Neutrophil (primary cell): ENCODE data around the gene TLE3.

Experiments used
- H3K27ac ChIP-seq: fragments of 200-600 bp; sonication (generic); 2 replicates; pipeline ENCODE4 v1.5.1; 2016; ENCODE audit warnings: mild to moderate bottlenecking, moderate library complexity
- H3K27me3 ChIP-seq: fragments of 200-600 bp; sonication (generic); 2 replicates; pipeline ENCODE4 v1.6.0; 2016; ENCODE audit warnings: mild to moderate bottlenecking
- H3K36me3 ChIP-seq: fragments of 200-600 bp; sonication (generic); 2 replicates; pipeline ENCODE4 v1.5.1; 2017
- H3K4me1 ChIP-seq, 2 experiments: fragments of 200-600 bp in 1 of 2; sonication (generic) in 1 of 2; 1 replicate in 1 of 2; 2 replicates in 1 of 2; pipeline versions ENCODE4 v1.5.1 to v1.6.1; 2013 to 2016; ENCODE audit warnings: low read depth in 1 of 2, low read length in 1 of 2, mild to moderate bottlenecking in 1 of 2, moderate library complexity in 1 of 2; ENCODE audit not compliant: control insufficient read depth in 1 of 2, insufficient read depth in 1 of 2
- H3K4me3 ChIP-seq, 2 experiments: fragments of 200-600 bp in 1 of 2; sonication (generic) in 1 of 2; 1 replicate in 1 of 2; 2 replicates in 1 of 2; pipeline ENCODE4 v1.5.1; 2013 to 2016; ENCODE audit warnings: low read depth in 1 of 2, low read length in 1 of 2, mild to moderate bottlenecking in 1 of 2, moderate library complexity in 1 of 2
- H3K9me3 ChIP-seq: fragments of 200-600 bp; sonication (generic); 2 replicates; pipeline ENCODE4 v1.5.1; 2016
- TF ChIP-seq, protein P1 (sequence below): fragments of 200-600 bp; sonication (generic); IDR thresholded peaks from 2 replicates; pipeline ENCODE4 v1.5.1; 2016; ENCODE audit warnings: antibody characterized with exemption

TLE3 gene

DNA sequence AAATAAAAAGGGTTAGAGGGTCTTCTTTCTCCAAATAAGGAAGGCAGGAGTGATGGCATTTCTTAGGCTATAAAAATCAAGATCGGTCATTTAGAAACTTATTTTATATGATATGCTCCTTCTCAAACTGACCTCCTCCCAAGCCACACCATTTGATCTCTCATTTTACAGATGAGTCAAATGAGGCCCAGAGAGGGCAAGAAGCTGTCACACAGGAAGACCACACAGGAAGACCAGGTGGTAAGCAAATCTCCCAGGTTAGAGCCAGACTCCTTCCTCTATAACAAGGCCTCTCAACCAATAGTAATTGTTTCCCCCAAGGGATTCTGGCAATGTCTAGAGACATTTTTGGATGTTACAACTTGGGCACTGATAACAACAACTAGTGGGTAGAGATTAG, 13.8 kb downstream of the TLE3 start:
- H3K9me3 ChIP-seq: no peaks in the 10 kb centered on the region
- H3K27ac ChIP-seq: no peak overlapping the region
- H3K4me3 ChIP-seq: no peak overlapping the region
- H3K36me3 ChIP-seq: peaks cover 95% of the 10 kb centered on the region
- H3K4me1 ChIP-seq: peaks cover 43 to 45% of the 10 kb centered on the region in 2 experiments
- TF ChIP-seq, protein P1, sequence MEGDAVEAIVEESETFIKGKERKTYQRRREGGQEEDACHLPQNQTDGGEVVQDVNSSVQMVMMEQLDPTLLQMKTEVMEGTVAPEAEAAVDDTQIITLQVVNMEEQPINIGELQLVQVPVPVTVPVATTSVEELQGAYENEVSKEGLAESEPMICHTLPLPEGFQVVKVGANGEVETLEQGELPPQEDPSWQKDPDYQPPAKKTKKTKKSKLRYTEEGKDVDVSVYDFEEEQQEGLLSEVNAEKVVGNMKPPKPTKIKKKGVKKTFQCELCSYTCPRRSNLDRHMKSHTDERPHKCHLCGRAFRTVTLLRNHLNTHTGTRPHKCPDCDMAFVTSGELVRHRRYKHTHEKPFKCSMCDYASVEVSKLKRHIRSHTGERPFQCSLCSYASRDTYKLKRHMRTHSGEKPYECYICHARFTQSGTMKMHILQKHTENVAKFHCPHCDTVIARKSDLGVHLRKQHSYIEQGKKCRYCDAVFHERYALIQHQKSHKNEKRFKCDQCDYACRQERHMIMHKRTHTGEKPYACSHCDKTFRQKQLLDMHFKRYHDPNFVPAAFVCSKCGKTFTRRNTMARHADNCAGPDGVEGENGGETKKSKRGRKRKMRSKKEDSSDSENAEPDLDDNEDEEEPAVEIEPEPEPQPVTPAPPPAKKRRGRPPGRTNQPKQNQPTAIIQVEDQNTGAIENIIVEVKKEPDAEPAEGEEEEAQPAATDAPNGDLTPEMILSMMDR: no peak
- no peaks in the 10 kb centered on the region for H3K27me3 ChIP-seq

DNA sequence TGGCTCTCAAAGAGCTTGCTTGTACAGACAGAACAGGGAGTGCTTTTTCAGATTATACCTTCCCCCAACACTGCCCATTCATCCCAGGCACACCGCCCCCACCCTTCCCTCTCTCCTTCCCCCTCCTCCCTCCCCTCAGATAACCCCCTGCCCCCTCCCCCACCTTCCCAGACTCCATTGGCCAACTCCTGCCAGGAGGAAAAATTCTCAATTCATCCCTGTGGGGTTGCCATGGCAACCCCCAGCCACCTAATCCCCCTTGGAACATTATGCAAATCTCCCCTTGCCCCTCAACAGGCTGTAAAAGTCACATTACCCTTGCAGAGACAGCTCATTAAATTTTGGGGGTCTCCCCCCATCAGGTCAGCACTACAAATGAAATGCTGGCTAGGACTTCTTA, 14.3 kb downstream of the TLE3 start:
- Histone ChIP-seq H3K4me1 (peaks cover 38 to 44% of the 10 kb centered on the region in 2 experiments), H3K36me3 (peaks cover 95% of the 10 kb centered on the region), H3K27me3 (no peaks in the 10 kb centered on the region), H3K9me3 (no peaks in the 10 kb centered on the region), H3K27ac (no peak overlapping the region), H3K4me3 (no peak overlapping the region)
- TF ChIP-seq, protein P1: no peak

DNA sequence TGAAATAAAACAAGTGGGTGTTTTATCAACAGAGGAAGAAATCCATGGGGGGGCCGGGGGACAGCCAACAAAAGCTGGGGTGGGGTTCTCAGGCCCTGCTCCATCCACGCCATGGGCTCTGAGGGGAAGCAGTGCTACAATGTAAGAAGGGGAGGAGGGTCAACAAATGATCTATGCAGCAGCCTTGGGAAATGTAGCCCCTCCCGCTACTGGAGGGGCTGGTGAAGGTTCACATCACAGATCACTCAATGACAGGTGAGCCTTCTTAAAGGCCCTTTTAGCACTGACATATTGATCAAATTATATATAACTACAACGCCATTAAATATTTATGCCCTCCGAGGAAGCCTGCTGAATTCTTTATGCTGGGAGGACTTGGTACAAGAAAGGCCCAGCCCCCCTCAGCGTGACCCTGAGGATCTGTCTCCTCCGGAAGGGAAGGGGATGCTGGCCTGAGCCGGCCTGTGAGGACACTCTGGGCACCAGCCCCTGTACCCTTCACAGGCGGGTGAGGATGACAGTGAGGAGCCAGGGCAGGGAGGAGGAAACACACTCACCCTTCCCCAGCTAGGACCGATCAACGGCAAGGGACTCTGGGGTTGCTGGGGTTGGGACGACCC, 15.3 kb downstream of the TLE3 start:
- Histone ChIP-seq H3K27ac (no peak overlapping the region), H3K9me3 (no peaks in the 10 kb centered on the region), H3K4me1 (peaks cover 29 to 36% of the 10 kb centered on the region in 2 experiments), H3K36me3 (peaks cover 95% of the 10 kb centered on the region), H3K4me3 (no peak overlapping the region), H3K27me3 (no peaks in the 10 kb centered on the region)
- TF ChIP-seq, protein P1: no peak

DNA sequence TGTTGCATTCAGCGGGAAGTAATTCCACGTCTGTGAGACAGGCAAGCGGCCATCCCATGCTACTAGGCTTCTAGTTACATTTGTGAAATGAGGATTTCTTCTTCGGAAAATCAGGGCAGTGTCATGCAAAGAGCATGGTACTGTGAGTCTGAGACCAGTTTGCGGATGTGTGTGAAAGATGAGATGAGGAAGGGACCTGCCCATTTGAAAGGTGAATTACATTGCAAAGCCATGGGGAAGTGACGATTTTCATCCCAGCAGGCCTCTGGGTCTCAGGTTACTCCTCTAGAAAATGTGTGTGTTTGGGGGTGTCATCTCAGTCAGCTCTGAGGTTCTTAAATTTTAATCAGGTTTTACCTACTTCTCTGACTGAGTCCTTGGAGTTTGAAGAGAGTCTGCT, 16.1 kb downstream of the TLE3 start:
- Histone ChIP-seq H3K36me3 (peaks cover 98% of the 10 kb centered on the region), H3K27ac (no peak overlapping the region), H3K9me3 (no peaks in the 10 kb centered on the region), H3K4me1 (peaks cover 21 to 28% of the 10 kb centered on the region in 2 experiments), H3K27me3 (no peaks in the 10 kb centered on the region), H3K4me3 (no peak overlapping the region)
- TF ChIP-seq, protein P1: no peak

DNA sequence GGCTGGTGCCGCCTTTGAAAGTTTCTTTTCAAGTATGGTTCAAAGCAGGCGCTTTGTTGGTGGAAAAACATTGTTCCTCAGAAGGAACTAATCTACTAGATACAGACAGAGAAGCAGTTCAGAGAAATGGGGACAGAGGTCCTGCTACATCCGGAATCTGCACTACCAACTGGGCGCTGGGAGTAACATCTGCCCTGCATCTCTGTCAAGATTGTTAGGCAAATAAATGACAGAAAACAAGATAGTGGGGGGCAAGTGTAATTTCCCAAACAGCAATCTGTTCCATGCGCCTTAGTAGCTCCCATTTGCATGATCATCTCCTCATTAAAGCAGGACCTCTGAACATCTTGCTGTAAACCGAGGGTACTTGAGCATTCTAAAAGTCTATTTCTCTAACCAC, 17.4 kb downstream of the TLE3 start:
- Histone ChIP-seq H3K27ac (peak overlapping the region; percentile 2), H3K9me3 (no peaks in the 10 kb centered on the region), H3K27me3 (no peaks in the 10 kb centered on the region), H3K36me3 (peaks cover 100% of the 10 kb centered on the region), H3K4me3 (no peak overlapping the region), H3K4me1 (peaks cover 9 to 16% of the 10 kb centered on the region in 2 experiments)
- TF ChIP-seq, protein P1: no peak
